ENCODE results near the gene VASN. TPM values are rescaled to one million over a fixed set of nuclear protein-coding genes. Genes with fewer than 3 reads are reported as not detected.

VASN gene
- total RNA-seq, 4 donors from 2014 or later, result 3.6 to 49.0 (median 19.9) TPM

DNA sequence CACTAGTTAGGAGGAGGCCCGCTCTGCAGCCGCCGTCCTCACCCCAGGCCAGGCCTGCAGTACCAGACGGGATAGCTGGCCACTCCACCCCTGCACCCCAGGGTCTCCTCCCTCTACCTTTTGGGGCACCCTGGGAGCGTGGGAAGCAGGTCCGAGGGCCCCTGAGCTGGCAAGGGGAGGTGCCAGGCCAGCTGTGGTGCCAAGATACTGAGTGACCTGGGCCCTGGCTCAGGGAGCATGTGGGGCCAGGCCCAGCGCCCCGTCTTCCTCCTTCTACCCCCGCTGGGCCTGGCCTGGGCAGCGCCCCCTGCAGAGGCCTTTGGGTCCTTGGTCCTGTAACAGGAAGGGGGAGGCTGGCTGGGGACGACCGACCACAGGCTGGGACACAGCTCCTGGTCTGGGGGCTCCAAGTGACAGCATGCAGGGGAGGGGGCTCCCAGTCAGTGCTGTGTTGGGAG, 33.5 kb upstream of the VASN start:
- no peak for DNase-seq
- Histone ChIP-seq H3K4me1 (peaks cover 0 to 13% of the 10 kb centered on the region in 2 donors), H3K27ac (peak overlapping the region in 1 of 2 donors; percentile 65), H3K36me3 (no peaks in the 10 kb centered on the region), H3K9me3 (no peaks in the 10 kb centered on the region), H3K4me3 (no peak overlapping the region), H3K27me3 (no peaks in the 10 kb centered on the region)
- TF ChIP-seq, protein P1, sequence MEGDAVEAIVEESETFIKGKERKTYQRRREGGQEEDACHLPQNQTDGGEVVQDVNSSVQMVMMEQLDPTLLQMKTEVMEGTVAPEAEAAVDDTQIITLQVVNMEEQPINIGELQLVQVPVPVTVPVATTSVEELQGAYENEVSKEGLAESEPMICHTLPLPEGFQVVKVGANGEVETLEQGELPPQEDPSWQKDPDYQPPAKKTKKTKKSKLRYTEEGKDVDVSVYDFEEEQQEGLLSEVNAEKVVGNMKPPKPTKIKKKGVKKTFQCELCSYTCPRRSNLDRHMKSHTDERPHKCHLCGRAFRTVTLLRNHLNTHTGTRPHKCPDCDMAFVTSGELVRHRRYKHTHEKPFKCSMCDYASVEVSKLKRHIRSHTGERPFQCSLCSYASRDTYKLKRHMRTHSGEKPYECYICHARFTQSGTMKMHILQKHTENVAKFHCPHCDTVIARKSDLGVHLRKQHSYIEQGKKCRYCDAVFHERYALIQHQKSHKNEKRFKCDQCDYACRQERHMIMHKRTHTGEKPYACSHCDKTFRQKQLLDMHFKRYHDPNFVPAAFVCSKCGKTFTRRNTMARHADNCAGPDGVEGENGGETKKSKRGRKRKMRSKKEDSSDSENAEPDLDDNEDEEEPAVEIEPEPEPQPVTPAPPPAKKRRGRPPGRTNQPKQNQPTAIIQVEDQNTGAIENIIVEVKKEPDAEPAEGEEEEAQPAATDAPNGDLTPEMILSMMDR (IDR thresholded peaks at IDR 0.05), result no peak
- TF ChIP-seq POLR2A (IDR thresholded peaks at IDR 0.05), result no peak
- intact Hi-C loops (cut with DNase I; ENCODE audit: low total_unique reads), result no loop called here

DNA sequence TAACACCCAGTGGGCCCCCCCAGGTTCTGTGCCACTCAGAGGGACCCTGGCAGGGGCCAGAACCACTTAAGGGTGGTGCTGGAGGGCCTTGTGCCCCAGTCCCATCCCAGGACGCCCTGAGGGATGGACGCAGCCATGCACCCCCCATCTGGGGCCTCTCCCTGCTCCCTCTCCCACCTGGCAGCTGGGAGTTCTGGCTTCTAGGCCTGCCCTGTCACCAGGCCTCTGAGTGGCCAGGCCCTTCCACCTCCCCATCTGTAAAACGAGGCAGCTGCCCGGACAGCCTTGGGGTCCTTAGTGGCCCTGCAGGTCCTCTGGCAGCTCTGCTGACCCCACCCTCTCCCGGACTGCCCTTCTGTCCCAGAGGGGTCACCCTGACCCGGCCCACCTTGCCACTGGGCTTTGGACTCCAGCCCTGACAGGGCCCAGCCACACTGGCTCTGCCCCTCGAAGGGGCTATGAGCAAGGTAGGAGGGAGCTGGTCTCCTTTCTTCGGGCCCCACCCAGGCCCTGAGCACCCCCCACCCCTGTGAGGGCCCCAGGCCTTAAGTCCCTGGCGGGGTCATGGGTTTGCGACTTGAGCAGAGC, 32.8 kb upstream of the VASN start:
- no peaks in the 10 kb centered on the region for H3K9me3 ChIP-seq
- H3K36me3 ChIP-seq, result no peaks in the 10 kb centered on the region
- intact Hi-C loops (cut with DNase I; ENCODE audit: low total_unique reads), result no loop called here
- no peak for DNase-seq
- H3K4me3 ChIP-seq, result no peak overlapping the region
- TF ChIP-seq, protein P1 (IDR thresholded peaks at IDR 0.05), result no peak
- no peak for TF ChIP-seq POLR2A (IDR thresholded peaks at IDR 0.05)
- no peaks in the 10 kb centered on the region for H3K27me3 ChIP-seq
- peaks cover 0 to 13% of the 10 kb centered on the region in 2 donors for H3K4me1 ChIP-seq
- peak overlapping the region in 1 of 2 donors; percentile 65 for H3K27ac ChIP-seq

DNA sequence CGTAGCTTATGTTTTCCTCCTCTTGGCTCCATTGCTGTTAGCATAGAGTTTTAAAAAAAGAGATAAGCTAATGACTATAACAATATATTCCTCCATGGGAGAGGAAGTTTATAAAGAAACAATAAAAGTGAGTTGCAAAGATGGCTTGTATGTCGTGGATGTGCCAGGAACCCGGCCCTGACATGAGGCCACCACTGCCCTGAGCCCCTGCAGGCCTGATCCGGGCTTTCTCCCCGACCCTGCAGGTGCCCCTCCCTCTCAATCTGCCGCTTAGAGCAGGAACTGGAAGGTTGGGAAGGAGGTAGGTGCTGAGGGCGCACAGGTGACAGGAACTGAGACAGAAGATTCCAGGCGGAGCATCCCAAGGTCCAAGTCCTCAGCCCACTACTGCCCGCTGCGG, 32.2 kb upstream of the VASN start:
- no peak for DNase-seq
- Histone ChIP-seq H3K27ac (peak overlapping the region; percentile 3 to 65), H3K36me3 (no peaks in the 10 kb centered on the region), H3K9me3 (no peaks in the 10 kb centered on the region), H3K27me3 (no peaks in the 10 kb centered on the region), H3K4me3 (no peak overlapping the region), H3K4me1 (peaks cover 0 to 13% of the 10 kb centered on the region in 2 donors)
- TF ChIP-seq, protein P1 (IDR thresholded peaks at IDR 0.05), result no peak
- TF ChIP-seq POLR2A (IDR thresholded peaks at IDR 0.05), result no peak
- intact Hi-C loops (cut with DNase I; ENCODE audit: low total_unique reads), result no loop called here

DNA sequence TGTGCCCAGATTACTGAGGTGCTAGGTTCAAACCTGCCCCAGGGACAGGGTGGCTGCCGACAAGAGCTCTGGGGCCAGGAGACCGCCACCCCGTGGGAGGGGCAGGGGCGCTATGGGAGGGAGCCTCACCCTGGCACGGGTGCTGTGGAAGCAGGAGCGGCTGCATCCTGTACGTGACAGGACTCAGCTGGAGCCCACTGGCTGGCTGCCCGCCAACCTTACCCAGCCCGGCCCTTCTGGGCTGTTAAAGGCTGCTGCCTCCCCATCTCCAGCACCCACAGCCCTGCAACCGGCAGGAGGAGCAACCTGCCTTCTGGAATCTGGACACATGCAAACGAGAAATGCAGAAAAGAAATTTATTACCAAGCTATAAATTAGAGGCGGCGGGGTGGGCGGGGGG, 31.7 kb upstream of the VASN start:
- TF ChIP-seq, protein P1 (IDR thresholded peaks at IDR 0.05), result peak in 2 of 4 experiments; percentile 11 to 14
- TF ChIP-seq POLR2A (IDR thresholded peaks at IDR 0.05), result no peak
- peak; percentile 61 to 65 for DNase-seq
- Histone ChIP-seq H3K36me3 (no peaks in the 10 kb centered on the region), H3K27ac (peak overlapping the region in 1 of 2 donors; percentile 56), H3K27me3 (no peaks in the 10 kb centered on the region), H3K4me3 (no peak overlapping the region), H3K4me1 (peaks cover 0 to 13% of the 10 kb centered on the region in 2 donors), H3K9me3 (no peaks in the 10 kb centered on the region)
- intact Hi-C loops (cut with DNase I; ENCODE audit: low total_unique reads), result no loop called here

DNA sequence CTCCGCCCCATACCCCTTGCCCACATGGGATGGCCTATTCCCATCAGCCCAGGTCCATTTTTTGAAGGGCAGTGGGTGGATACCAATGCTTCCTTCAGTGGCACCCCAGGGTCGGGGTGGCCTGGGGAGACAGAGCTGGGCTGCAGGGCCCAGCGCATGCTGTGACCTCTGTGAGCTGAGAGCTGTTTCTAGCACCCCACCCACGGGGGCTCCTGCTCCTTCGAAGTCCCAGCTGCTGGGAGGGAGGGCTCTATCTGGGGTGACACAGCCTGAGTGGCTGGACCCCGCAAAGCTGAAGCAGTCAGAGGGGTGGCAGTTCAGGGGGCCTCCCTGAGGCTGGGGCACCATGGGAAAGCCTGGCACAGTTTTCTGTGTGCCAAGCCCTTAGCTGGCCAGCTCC, 31.2 kb upstream of the VASN start:
- Histone ChIP-seq H3K27me3 (no peaks in the 10 kb centered on the region), H3K4me3 (no peak overlapping the region), H3K9me3 (no peaks in the 10 kb centered on the region), H3K36me3 (no peaks in the 10 kb centered on the region), H3K27ac (peak overlapping the region in 1 of 2 donors; percentile 56), H3K4me1 (peaks cover 0 to 13% of the 10 kb centered on the region in 2 donors)
- no peak for DNase-seq
- no peak for TF ChIP-seq POLR2A (IDR thresholded peaks at IDR 0.05)
- TF ChIP-seq, protein P1 (IDR thresholded peaks at IDR 0.05), result no peak
- intact Hi-C loops (cut with DNase I; ENCODE audit: low total_unique reads), result no loop called here
